CD1c-positive myeloid dendritic cell (primary cell): ENCODE results near the gene PARD6B.
A peak's percentile ranks its signal among the peaks of the same experiment; 100 is the strongest.
"Not testable (repeated sequence)": the region's sequence is repeated elsewhere in the genome, so short reads cannot be mapped to it uniquely, and the experiment has no call there.

Experiments used
- DNase-seq: peaks from one replicate; pipeline ENCODE4 v3.0.0-alpha.2; 2016; ENCODE audit errors: extremely low spot score

PARD6B gene, protein sequence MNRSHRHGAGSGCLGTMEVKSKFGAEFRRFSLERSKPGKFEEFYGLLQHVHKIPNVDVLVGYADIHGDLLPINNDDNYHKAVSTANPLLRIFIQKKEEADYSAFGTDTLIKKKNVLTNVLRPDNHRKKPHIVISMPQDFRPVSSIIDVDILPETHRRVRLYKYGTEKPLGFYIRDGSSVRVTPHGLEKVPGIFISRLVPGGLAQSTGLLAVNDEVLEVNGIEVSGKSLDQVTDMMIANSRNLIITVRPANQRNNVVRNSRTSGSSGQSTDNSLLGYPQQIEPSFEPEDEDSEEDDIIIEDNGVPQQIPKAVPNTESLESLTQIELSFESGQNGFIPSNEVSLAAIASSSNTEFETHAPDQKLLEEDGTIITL

DNA sequence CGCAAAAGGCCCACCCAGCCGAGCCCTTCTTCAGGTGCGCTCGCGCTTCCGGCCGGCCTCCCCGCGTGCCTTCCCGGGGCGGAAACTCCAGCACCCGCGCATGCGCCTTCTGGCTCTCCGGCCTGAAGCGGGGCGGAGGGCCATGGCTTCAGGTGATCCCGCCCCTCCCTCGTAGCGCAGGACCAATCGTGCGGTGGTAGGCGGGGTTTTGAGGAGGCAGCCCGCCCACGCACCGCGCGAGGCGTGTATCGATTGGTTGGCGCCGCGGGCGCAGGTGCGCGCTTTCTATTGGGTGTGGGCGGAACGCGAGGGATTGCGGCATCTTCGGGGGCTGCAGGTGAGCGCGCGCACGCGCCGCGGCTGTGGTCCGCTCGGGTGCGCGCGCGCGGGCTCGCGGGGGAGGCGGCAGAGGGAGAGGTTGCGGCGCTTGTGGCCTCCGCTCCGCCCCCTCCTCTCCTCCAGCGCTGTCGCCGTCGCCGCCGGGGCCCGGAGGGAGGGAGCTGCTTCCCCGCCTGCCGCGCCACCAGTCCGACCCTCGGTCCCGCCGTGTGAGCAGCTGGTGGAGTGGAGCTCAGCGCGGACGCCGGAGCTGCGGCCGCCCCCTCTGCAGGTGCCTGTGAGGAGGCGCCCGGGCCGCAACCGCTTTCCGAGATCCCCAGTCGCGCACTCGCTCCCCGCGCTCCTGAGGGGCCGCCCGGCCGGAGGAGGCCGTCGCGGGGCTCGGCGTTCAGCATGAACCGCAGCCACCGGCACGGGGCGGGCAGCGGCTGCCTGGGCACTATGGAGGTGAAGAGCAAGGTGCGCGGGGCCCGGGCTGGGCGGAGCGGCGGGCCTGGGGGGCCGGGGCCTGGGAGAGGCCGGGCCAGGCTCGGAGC is at the start of gene PARD6B:
TSS of gene PARD6B (plus strand) at position 526 of the 875 bp plus-strand sequence. CDS start at position 733, 207 bp downstream.
- DNase-seq: peak; percentile 98

DNA sequence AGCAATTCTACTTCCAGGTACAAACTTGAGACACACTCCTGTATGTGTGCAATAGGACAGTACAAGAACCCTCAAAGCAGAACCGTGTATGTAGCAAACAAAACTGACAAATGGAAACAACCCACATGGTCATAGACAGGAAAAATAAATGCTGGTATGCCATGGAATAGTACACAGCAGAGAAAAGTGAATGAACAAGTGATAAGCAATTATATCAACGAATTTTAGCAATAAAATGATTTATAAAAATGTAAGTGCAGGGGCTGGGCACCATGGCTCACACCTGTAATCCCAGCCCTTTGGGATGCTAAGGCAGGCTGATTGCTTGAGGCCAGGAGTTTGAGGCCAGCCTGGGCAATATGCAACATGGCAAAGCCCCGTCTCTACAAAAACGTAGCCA is 49.3 kb upstream of the PARD6B start:
- no peak for DNase-seq

DNA sequence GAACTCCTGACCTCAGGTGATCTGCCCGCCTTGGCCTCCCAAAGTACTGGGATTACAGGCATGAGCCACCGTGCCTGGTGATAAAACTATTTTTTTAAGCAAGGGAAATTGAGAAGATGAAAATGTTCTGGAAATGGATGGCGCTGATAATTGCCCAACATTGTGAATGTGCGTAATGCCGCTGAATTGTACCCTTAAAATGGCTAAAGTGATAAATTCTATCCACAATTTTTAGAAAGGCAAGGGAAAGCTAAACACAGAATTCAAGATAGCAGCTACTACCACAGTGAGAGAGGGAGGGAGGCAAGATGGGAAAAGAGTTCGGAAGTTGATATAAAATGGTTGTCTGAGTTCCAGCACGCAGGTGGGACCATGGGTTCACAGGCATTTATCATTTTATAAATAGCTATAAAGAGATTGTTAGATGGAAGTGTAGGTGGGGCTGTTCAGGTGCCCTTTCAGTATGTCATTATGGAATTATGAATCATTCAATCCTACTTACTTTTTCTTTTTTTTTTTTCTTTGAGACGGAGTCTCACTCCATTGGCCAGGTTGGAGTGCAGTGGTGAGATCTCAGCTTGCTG is 48.3 kb upstream of the PARD6B start:
- DNase-seq: no peak

DNA sequence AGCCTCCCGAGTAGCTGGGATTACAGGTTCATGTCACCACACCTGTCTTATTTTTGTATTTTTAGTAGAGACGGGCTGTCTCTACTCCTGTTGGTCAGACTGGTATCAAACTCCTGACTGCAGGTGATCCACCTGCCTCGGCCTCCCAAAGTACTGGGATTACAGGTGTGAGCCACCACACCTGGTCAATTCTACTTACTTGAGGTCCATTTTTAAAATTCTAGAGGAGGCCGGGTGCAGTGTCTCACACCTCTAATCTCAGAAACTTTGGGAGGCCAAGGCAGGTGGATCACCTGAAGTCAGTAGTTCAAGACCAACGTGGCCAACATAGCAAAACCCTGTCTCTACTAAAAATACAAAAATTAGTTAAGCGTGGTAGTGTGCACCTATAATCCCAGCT is 47.8 kb upstream of the PARD6B start:
- DNase-seq: no peak

DNA sequence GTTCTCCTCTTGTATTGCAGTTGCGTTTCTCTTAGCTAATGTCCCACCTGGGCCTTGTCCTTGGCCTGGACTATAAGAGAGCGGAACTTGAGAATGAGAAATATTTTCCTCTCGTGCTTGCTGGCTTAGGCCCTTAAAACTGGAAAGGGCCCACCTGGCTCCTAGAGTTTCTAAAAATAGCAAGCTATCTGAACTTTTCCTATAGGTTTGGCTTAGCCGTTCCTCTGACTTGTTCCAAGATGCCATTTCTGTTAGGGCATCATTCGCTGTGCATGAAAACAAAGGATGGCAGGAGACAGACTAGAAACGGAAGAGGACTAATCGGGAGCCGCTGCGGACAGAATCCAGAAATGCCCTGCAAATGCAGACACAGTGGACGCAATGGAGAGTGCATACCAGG is 44.6 kb upstream of the PARD6B start:
- DNase-seq: no peak

DNA sequence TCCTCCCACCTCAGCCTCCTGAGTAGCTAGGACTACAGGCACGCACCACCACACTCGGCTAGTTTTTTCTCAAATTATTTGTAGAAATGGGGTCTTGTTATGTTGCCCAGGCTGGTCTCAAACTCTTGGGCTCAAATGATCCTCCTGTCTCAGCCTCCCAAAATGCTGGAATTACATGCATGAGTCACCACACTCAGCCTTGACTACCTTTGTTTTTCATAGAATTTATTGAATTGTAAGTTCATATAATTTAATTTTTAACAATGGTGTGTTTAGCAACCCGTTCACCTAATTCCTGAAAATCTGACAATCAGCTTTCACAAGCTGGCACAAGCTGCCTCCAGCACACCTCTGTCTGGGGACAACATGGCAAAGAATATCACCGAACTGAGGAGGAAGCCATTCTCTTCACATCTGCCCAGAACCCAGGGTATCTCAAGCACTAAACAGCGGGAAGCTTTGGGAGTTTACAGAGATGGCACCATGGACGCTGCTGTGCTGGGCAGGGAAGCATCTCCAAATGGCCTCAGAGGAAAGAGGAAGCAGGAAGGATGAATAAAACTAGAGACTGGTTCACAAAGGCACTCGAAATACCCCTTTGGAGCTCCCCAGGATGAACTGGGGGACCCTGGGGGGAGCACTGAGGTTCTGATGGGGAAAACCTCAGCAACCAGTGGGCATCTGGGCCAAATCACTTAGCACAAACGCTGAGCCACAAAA is 43.0 kb upstream of the PARD6B start:
- DNase-seq: no peak

DNA sequence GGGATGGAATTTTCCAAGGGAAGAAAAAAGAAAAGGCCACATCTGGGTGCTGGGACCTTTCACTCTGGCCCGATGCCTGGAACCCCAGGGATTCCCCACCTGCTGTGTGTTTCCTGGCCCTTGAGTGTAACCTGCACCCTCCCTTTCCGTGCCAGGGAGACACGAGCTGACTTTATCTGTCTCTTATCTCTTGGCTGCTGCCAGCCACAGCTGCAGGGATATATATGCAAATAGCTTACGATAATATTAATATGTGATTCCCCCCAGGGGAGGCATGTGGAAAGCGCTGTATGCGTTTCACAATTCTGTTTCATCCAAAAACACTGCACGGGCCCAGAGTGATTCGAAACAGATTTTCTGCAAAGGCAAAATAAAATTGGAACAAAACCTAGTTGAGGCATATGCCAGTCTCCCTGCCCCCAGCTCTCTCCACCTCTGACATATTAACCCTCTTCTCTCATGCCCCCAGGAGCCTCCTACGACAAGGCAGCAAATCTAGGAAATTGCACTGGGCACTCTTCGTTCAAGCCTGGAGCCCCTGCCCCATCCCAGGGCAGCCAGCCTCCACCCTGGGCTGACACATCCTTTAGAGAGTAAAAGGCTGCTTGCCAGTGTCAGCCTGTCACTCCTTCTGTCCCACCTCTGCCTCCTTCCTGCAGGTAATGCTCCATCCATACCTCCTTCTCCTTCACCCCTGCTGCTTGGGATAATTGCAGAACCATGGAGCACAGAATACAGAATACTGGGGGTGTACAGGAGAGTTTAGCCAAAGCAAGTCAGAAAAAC is 41.3 kb upstream of the PARD6B start:
- DNase-seq: no peak

DNA sequence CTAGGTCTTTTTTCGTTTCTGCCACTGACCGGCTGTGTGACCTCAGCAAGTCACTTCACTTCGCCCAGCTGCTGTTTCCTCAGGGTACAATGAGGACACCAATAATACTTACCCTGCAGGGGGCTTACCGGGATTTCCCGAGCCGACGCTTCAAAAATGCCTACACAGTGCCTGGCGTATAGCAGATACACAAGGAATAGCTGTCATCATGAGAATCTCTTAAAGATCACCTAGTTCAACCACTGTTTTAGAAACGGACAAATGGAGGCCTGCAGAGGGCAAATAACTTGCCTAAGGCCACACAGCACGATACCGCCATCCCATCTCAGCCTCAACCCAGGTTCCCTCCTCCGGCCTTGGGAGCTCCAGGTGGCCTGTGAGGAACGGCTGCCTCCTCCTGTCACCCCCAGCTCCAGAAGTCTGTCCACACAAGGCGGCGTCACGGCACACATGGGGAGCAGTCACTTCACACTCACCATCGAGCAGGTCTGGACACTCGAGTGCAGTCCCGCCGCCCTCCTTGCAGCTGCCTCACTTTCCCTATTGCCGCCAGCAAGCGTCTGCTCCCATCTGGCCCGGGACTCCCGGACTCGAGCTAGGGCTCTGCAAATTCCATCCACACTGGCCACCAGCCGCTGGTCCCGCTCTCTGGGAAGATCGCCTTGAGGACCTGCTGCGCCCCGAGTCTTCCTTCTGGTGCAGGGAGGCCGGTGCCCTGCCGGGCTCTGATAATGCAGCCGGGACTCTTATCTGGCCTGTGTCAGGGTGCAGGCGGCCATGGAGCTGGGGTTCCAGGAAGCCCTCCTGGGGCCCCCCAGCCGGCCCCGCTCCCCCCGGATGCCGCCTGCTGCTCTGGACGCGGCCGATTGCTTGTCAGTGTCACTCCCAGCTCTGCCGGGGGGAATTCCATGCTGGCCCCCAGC is 40.5 kb upstream of the PARD6B start, which contains the start of gene RIPOR3:
TSS of gene RIPOR3 (minus strand) at position 893 of the 923 bp plus-strand sequence. CDS start at position 479, 414 bp downstream.
- DNase-seq: no peak

DNA sequence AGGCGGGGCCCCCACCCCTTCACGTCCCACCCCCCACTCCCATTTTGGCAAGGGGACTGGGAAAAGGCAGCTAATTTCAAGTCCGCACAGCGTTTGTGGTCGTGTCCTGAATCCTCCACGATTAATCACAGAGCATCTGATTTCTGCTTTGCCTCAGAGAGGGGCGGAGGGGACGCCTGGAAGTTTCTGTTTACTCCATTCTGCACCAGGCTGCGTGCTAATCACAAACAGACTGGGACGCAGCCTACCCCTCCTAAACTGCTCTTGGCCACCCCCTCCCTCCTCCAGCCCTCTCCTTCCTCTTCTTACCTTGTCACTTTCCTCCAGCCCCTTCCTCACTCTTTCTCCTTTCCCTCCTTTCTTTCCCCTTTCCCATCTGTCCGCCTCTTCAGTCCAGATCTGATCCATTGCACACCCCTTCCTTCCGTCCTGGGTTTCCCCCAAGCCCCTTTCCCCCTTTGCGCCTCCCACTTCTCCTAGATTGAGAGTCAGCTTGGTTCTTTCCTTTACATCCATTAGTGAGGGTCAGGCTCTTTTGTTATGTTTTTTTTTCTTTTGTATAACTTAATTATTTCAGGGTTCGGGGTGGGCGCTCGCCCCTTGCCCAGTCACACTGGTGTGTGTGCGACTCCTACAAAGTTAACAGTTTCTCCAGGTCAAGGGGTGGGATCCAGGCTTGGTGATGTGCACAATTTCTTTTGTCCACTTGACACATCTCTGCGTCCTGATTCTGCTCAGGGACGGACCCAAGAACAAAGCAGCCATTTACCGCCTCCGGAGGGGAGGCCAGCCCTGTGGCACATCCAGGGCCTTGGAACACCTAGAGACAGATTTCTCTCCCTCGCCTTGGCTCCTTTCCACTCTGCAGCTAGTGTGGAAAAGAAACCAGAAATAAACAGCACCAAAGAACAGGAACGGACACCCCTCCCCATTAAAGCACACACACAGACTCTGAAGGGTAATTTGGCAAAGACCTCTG is 39.5 kb upstream of the PARD6B start:
- DNase-seq: no peak

DNA sequence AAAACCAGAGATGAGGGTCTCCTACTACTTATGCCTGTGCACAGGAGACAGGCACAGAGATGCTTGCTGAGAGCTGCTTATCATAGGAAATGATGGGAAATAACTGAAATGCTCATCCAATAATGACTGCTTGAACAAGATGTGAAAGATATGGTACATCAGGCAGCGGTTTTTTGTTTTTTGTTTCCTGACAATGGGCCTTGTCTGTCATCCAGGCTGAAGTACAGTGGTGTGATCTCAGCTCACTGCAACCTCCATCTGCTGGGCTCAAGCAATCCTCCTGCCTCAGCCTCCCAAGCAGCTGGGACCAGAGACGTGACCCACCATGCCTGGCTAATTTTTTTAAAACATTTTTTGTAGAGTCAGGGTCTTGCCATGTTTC is 38.8 kb upstream of the PARD6B start:
- no peak for DNase-seq

DNA sequence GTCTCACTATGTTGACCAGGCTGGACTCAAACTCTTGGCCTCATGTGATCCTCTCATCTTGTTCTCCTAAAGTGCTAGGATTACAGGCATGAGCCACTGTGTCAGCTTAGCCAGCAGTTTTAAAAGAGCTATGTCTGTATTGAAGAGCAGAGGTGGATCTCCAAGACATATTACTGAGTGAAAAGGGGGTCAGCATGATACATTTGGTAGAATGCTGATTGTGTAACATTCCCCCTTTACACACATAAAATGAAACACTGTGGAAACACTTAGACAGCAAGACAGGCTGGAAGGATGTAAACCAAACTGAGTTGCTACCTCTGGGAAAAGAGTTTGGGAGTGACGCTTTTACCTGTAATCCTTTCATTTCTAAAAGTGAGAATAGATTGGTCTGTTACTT is 38.4 kb upstream of the PARD6B start:
- no peak for DNase-seq

DNA sequence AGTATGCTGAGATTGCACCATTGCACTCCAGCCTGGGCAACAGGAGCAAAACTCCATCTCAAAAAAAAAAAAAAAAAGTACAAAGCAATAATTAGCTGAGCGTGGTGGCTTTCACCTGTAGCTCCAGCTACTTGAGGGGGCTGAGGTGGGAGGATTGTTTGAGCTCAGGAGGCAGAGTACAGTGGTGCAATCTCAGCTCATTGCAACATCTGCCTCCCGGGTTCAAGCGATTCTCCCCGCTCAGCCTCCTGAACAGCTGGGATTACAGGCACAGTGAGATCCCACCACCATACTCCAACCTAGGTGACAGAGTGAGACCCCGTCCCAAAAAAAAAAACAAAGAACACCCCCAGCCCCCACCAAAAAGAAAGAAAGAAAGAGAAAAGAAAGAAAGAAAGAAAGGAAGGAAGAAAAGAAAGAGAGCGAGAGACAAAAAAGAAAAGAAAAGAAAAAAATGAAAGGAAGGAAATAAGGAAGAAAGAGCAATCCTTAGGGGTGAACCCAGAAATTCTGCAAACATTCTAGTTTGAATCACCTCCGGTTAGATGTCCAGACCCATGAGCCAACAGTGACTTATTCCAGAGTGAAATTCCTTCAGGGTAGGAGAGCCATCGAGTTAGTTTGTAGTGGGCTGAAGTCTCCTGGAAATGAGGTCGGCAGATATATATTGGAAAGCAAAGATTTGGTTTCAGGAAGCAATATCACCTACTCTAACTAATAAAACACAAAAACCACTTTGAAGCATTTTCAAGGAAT is 36.8 kb upstream of the PARD6B start:
- no peak for DNase-seq

DNA sequence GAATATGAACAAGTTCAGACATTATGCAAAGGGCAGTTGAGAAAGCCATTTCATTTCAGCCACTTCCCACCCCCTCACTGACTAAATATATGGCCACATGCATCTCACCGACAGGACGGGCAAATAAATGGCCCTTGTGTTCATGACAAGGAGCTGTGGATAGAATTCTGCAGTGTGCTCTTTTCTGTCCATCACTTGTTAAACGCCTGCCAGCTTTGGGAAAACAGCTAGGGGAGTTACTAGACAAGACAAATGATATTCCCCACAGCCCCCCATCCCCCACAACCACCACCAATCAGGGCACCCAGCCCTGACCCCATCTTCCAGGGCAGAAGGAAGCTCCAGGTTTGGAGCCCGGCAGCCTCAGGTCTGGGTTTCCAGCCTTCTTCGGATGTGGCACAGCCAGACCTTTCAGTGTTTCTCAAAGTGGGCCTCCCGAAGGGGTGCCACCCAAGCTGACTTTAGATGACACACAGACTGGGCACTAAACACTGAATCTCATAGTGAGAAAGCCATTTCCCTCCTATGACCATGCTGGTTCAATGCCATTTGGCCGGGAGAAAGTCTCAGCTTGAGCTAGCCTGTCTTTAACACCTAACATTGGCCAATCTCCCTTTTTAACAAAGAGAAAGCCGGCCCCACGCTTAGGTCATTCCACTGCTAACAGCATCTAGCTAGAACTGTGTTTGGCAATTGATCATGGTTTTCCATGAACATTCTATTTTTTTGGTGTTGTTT is 36.1 kb upstream of the PARD6B start:
- DNase-seq: no peak

DNA sequence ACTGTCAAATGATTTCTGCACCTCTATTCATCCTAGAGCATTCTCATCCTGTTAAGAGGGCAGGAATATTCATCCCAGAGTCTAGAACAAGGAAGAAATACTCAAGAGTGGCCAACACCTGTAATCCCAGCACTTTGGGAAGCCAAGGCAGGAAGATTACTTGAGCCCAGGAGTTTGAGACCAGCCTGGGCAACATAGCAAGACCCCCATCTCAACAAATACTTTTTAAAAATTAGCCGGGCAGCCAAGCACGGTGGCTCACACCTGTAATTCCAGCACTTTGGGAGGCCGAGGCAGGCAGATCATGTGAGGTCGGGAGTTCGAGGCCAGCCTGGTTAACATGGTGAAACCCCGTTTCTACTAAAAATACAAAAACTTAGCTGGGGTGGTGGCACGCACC is 33.1 kb upstream of the PARD6B start:
- not testable (repeated sequence) for DNase-seq

DNA sequence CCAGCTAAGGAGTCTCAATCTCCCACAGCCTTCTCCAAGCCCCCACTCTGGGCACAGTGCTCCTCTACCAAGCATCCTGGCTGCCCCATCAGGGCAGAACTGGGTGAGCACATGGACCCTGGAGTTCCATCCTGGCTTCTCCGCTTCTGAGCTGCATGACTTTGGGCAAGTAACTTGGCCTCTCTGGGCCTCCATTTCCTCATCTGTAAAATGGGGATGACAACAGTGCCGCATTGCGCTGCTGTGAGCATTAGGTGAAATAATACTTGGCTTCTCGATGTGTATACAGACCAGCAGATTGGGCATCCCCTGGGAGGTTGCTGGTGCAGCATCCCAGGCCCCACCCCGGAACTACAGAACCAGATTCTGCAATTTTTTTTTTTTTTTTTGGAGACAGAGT is 31.7 kb upstream of the PARD6B start:
- DNase-seq: no peak

DNA sequence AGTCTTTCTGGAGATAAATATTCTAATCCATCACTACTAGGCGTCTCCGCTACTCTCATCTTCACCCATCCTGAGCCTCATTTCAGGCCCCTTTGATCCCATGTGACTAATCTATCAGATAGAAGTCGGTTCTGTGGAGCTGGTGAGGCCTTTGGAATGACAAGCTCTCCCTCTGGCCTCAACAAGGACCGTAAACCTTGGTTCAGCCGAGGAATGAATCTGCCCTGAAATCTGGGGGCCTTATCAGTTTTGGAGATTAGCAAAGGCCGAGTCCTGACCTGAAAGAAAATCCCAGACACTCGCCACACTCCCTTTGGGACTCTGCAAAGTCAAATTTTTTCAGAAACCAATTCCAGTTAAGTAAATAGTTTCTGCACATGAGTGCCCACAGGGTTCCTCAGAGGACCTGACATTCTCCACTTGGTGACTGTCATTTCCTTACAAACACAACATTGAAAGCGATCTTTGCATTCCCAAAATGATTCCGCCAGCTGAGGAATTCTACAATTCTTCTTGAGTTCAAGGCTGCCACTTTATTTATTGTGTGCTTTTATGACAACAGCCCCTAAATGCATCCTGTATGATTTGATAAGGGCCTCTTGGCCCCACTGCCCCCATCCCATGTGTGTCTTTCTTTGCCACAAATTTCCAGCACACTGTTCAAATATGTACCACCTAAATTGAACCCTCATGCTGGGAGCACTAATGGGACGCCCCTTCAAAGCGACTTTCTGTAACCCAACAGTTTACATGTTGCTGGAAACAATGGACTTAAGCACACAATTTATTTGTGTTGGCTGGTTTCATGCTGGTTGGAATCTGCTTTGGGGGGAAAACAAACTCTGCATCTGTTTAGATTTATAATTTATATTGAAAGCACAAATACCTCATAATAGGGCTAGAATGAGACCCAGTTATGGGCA is 30.1 kb upstream of the PARD6B start:
- no peak for DNase-seq
